HEK293 (cell line): ENCODE measurements around the gene CACNA2D3.
"Not testable (repeated sequence)": the region's sequence is repeated elsewhere in the genome, so short reads cannot be mapped to it uniquely, and the experiment has no call there.

ENCODE experiments used
- CTCF ChIP-seq: fragments of 450-650 bp; formaldehyde crosslinking; IDR thresholded peaks from 2 replicates; pipeline ENCODE4 v1.5.1; 2016; ENCODE audit warnings: missing biosample characterization, missing genetic modification characterization
- KLF9 ChIP-seq: fragments of 450-650 bp; formaldehyde crosslinking; IDR thresholded peaks from 2 replicates; pipeline ENCODE4 v1.5.1; 2016; ENCODE audit warnings: missing biosample characterization, missing genetic modification characterization, low read depth
- TCF7L2 ChIP-seq: IDR thresholded peaks from 2 replicates; pipeline ENCODE4 v1.6.1; 2011; ENCODE audit warnings: low read depth, mild to moderate bottlenecking, inconsistent platforms, low read length, moderate library complexity, borderline replicate concordance
- WT1 ChIP-seq: fragments of 450-650 bp; formaldehyde crosslinking; IDR thresholded peaks from 2 replicates; pipeline ENCODE4 v1.5.1; 2016; ENCODE audit warnings: missing biosample characterization, missing genetic modification characterization
- ZBTB21 ChIP-seq: fragments of 450-650 bp; formaldehyde crosslinking; IDR thresholded peaks from 2 replicates; pipeline ENCODE4 v1.5.1; 2017; ENCODE audit warnings: missing biosample characterization, missing genetic modification characterization
- ZFP41 ChIP-seq: fragments of 450-650 bp; formaldehyde crosslinking; IDR thresholded peaks from 2 replicates; pipeline ENCODE4 v1.5.1; 2016; ENCODE audit warnings: missing biosample characterization, missing genetic modification characterization, borderline replicate concordance
- ZNF121 ChIP-seq: fragments of 450-650 bp; formaldehyde crosslinking; IDR thresholded peaks from 2 replicates; pipeline ENCODE4 v1.5.1; 2016; ENCODE audit warnings: missing biosample characterization, missing genetic modification characterization
- ZNF202 ChIP-seq: fragments of 450-650 bp; formaldehyde crosslinking; IDR thresholded peaks from 2 replicates; pipeline ENCODE4 v1.5.1; 2016; ENCODE audit warnings: missing biosample characterization, missing genetic modification characterization, borderline replicate concordance
- ZNF433 ChIP-seq: fragments of 450-650 bp; formaldehyde crosslinking; IDR thresholded peaks from 2 replicates; pipeline ENCODE4 v1.5.1; 2016; ENCODE audit warnings: missing biosample characterization, missing genetic modification characterization, low read depth
- ZNF626 ChIP-seq: fragments of 450-650 bp; sonication (Bioruptor Pico); formaldehyde crosslinking; IDR thresholded peaks from 2 replicates; pipeline ENCODE4 v1.5.1; 2018; ENCODE audit warnings: missing biosample characterization, missing genetic modification characterization, inconsistent platforms
- ZNF707 ChIP-seq: fragments of 450-650 bp; formaldehyde crosslinking; IDR thresholded peaks from 2 replicates; pipeline ENCODE4 v1.5.1; 2016; ENCODE audit warnings: missing biosample characterization, missing genetic modification characterization

DNA sequence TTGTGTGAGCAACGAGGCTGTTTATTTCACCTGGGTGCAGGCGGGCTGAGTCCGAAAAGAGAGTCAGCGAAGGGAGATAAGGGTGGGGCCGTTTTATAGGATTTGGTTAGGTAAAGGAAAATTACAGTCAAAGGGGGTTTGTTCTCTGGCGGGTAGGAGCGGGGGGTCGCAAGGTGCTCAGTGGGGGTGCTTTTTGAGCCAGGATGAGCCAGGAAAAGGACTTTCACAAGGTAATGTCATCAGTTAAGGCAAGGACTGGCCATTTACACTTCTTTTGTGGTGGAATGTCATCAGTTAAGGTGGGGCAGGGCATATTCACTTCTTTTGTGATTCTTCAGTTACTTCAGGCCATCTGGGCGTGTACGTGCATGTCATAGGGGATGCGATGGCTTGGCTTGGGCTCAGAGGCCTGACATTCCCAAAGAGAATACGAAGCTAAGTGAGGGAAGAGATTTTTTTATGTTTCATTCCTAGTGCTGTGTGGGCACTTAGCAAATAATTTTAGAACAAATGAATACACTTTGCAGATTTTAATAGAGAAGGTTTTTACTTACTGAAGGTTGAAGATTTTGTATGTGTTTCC is 517.5 kb downstream of the CACNA2D3 start:
- not testable (repeated sequence) for TF ChIP-seq ZNF433 (tag by site-specific recombination); KLF9; ZNF707; CTCF (tag by site-specific recombination); WT1 (tag by site-specific recombination); ZBTB21 (tag by site-specific recombination); TCF7L2; ZFP41 (tag by site-specific recombination); ZNF121 (tag by site-specific recombination); ZNF202 (tag by site-specific recombination); ZNF626 (tag by site-specific recombination)
